Smooth muscle cell (in vitro differentiated cells): ENCODE data around the gene OR51I1. TPM values are rescaled to one million over a fixed set of nuclear protein-coding genes. Genes with fewer than 3 reads are reported as not detected.

Experiments
- DNase-seq: peaks from one replicate; lab custom pipeline; 2025; ENCODE audit not compliant: unreplicated experiment; lab: John Stamatoyannopoulos, UW
- H2AFZ ChIP-seq: fragments of 200-600 bp; sonication (generic); 2 replicates; pipeline ENCODE4 v1.6.0; 2016; ENCODE audit warnings: antibody characterized with exemption, low read depth, mild to moderate bottlenecking
- H3F3A ChIP-seq: fragments of 200-600 bp; sonication (generic); 2 replicates; pipeline ENCODE4 v1.6.0; 2017; ENCODE audit warnings: antibody characterized with exemption, low read depth
- H3K27ac ChIP-seq: fragments of 200-600 bp; sonication (generic); 2 replicates; pipeline ENCODE4 v1.5.1; 2016; ENCODE audit warnings: low read depth, mild to moderate bottlenecking
- H3K27me3 ChIP-seq: fragments of 200-600 bp; sonication (generic); 2 replicates; pipeline ENCODE4 v1.6.1; 2016; ENCODE audit warnings: low read depth, mild to moderate bottlenecking
- H3K36me3 ChIP-seq: fragments of 200-600 bp; sonication (generic); 2 replicates; pipeline ENCODE4 v1.5.1; 2016; ENCODE audit warnings: low read depth
- H3K4me1 ChIP-seq: fragments of 200-600 bp; sonication (generic); 2 replicates; pipeline ENCODE4 v1.5.1; 2016; ENCODE audit warnings: low read depth
- H3K4me2 ChIP-seq: fragments of 200-600 bp; sonication (generic); 2 replicates; pipeline ENCODE4 v1.6.0; 2016; ENCODE audit warnings: mild to moderate bottlenecking
- H3K4me3 ChIP-seq: fragments of 200-600 bp; sonication (generic); 2 replicates; pipeline ENCODE4 v1.5.1; 2016; ENCODE audit warnings: mild to moderate bottlenecking
- H3K79me2 ChIP-seq: fragments of 200-600 bp; sonication (generic); 2 replicates; pipeline ENCODE4 v1.6.0; 2016; ENCODE audit warnings: low read depth, mild to moderate bottlenecking
- H3K9ac ChIP-seq: fragments of 200-600 bp; sonication (generic); 2 replicates; pipeline ENCODE4 v1.6.0; 2016; ENCODE audit warnings: low read depth
- H3K9me3 ChIP-seq: fragments of 200-600 bp; sonication (generic); replicated peaks from 2 replicates; pipeline ENCODE4 v1.5.1; 2016; ENCODE audit warnings: low read depth
- H4K20me1 ChIP-seq: fragments of 200-600 bp; sonication (generic); 2 replicates; pipeline ENCODE4 v1.6.0; 2016; ENCODE audit warnings: low read depth
- WGBS: methylation state at CpG from one replicate; pipeline ENCODE4 v1.1.7; 2016; ENCODE audit warnings: low lambda C conversion rate; 5-methylcytosine and 5-hydroxymethylcytosine counted together
- polyA plus RNA-seq: library from polyadenylated mRNA; unstranded; fragments of >200 nt; fragmentation: Nextera tagmentation; extraction: Ambion mirVana; gene quantifications from 2 replicates; pipeline ENCODE4 v1.2.1, GENCODE V29; 2016
- total RNA-seq: library from RNA; depleted of rRNA; stranded (reverse); fragments of >200 nt; gene quantifications from 2 replicates; pipeline ENCODE4 v1.2.3, GENCODE V29; 2014
- TF ChIP-seq, protein P1 (sequence below): fragments of 200-600 bp; sonication (generic); IDR thresholded peaks from 2 replicates; pipeline ENCODE4 v1.5.1; 2017; ENCODE audit warnings: borderline replicate concordance, mild to moderate bottlenecking, antibody characterized with exemption; ENCODE audit not compliant: insufficient read depth, poor library complexity, severe bottlenecking

Gene OR51I1, protein sequence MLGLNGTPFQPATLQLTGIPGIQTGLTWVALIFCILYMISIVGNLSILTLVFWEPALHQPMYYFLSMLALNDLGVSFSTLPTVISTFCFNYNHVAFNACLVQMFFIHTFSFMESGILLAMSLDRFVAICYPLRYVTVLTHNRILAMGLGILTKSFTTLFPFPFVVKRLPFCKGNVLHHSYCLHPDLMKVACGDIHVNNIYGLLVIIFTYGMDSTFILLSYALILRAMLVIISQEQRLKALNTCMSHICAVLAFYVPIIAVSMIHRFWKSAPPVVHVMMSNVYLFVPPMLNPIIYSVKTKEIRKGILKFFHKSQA
- total RNA-seq (not detected in 2 replicates), polyA plus RNA-seq (not detected in 2 replicates)

DNA sequence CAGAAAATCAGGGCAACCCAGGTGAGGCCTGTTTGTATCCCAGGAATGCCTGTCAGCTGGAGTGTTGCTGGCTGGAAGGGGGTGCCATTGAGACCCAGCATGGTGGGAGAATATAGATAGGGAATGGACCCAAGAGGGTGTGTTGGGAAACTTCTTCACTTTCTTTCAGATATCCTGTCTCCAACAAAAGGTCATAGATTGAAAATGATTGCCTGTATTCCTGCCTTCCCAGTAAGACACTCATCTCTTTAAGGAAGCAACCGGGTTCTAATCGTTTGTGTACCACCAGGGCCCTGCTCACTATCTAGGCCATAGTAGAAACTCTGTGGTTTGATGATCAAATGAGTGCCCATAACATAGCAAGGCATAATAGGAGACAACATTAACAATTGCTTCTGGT, at the start of gene OR51I1:
Gene OR51I1, minus strand, starts transcription at position 101 of the 400 bp plus-strand sequence. Its CDS starts 0 bp downstream, at position 101.
- Histone ChIP-seq H3K4me2 (no peak within 1 kb of the TSS), H3K79me2 (no peaks in the 10 kb centered on the region), H3K4me1 (no peaks in the 10 kb centered on the region), H3K36me3 (no peaks in the 10 kb centered on the region), H3K27me3 (peaks cover 3% of the 10 kb centered on the region), H3K9me3 (no peaks in the 10 kb centered on the region), H3K9ac (no peak within 1 kb of the TSS), H3F3A (no peaks in the 10 kb centered on the region), H4K20me1 (no peaks in the 10 kb centered on the region), H3K27ac (no peak within 1 kb of the TSS), H2AFZ (no peak within 1 kb of the TSS), H3K4me3 (no peak within 1 kb of the TSS)
- WGBS, result 41% methylated on average over 2 of the region's 2 CpGs
- TF ChIP-seq, protein P1, sequence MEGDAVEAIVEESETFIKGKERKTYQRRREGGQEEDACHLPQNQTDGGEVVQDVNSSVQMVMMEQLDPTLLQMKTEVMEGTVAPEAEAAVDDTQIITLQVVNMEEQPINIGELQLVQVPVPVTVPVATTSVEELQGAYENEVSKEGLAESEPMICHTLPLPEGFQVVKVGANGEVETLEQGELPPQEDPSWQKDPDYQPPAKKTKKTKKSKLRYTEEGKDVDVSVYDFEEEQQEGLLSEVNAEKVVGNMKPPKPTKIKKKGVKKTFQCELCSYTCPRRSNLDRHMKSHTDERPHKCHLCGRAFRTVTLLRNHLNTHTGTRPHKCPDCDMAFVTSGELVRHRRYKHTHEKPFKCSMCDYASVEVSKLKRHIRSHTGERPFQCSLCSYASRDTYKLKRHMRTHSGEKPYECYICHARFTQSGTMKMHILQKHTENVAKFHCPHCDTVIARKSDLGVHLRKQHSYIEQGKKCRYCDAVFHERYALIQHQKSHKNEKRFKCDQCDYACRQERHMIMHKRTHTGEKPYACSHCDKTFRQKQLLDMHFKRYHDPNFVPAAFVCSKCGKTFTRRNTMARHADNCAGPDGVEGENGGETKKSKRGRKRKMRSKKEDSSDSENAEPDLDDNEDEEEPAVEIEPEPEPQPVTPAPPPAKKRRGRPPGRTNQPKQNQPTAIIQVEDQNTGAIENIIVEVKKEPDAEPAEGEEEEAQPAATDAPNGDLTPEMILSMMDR, result no peak
- DNase-seq, result no peak

DNA sequence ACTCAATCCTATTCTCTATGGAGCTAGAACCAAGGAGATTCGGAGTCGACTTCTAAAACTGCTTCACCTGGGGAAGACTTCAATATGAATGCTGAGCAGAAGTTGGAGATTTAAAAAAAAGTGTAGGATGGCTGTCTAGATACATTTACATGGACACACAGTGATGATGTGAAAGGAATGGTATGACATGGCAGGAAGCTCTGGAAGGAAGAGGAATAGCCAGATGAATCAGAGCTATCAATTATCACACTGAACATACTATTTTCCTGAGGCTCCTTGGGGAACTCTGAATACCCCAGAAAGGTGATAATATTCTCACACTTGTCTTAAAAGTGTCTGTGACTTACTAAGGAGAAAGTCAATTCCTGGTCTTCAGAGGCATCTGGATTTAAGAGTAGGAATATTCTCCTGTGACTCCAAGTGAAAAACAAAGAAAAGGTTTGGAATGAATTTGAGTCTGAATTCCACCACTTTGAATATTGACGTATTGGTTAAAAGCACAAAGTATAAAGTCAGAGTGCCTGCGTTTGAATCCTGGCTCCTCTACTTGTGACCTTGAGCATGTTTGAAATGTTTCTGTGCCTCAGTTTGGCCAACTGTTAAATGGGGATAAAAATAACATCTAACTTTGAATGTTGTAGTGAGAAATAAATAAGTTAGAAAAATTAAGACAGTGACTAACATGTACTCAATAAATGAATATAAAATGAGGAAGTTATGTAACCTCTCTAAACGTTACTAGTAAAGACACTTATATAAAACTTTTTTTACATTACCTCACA, 48.5 kb upstream of the OR51I1 start:
- no peak overlapping the region for H3K27ac ChIP-seq
- no peak for DNase-seq
- no peak overlapping the region for H3K9ac ChIP-seq
- TF ChIP-seq, protein P1, result no peak
- H2AFZ ChIP-seq, result no peak overlapping the region
- no peaks in the 10 kb centered on the region for H3F3A ChIP-seq
- H3K36me3 ChIP-seq, result no peaks in the 10 kb centered on the region
- no peaks in the 10 kb centered on the region for H3K4me1 ChIP-seq
- 54% methylated on average over 5 of the region's 5 CpGs for WGBS
- no peaks in the 10 kb centered on the region for H3K27me3 ChIP-seq
- no peak overlapping the region for H3K4me3 ChIP-seq
- H3K9me3 ChIP-seq, result no peaks in the 10 kb centered on the region
- H3K79me2 ChIP-seq, result no peaks in the 10 kb centered on the region
- H4K20me1 ChIP-seq, result no peaks in the 10 kb centered on the region
- H3K4me2 ChIP-seq, result no peak overlapping the region

DNA sequence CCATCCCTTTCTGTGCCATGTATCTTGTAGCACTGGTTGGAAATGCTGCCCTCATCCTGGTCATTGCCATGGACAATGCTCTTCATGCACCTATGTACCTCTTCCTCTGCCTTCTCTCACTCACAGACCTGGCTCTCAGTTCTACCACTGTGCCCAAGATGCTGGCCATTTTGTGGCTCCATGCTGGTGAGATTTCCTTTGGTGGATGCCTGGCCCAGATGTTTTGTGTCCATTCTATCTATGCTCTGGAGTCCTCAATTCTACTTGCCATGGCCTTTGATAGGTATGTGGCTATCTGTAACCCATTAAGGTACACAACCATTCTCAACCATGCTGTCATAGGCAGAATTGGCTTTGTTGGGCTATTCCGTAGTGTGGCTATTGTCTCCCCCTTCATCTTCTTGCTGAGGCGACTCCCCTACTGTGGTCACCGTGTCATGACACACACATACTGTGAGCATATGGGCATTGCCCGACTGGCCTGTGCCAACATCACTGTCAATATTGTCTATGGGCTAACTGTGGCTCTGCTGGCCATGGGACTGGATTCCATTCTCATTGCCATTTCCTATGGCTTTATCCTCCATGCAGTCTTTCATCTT, 47.6 kb upstream of the OR51I1 start:
- DNase-seq, result no peak
- no peak overlapping the region for H3K27ac ChIP-seq
- no peaks in the 10 kb centered on the region for H3K4me1 ChIP-seq
- H3K36me3 ChIP-seq, result no peaks in the 10 kb centered on the region
- H3K27me3 ChIP-seq, result no peaks in the 10 kb centered on the region
- H3K9me3 ChIP-seq, result no peaks in the 10 kb centered on the region
- TF ChIP-seq, protein P1, result no peak
- no peak overlapping the region for H3K9ac ChIP-seq
- no peaks in the 10 kb centered on the region for H3F3A ChIP-seq
- H3K79me2 ChIP-seq, result no peaks in the 10 kb centered on the region
- no peak overlapping the region for H3K4me2 ChIP-seq
- WGBS, result 91% methylated on average over 4 of the region's 4 CpGs
- H3K4me3 ChIP-seq, result no peak overlapping the region
- no peak overlapping the region for H2AFZ ChIP-seq
- no peaks in the 10 kb centered on the region for H4K20me1 ChIP-seq
